GM18867 (cell line): ENCODE results near the gene RPLP1.
"Not testable (repeated sequence)": the region's sequence is repeated elsewhere in the genome, so short reads cannot be mapped to it uniquely, and the experiment has no call there.

Experiments
- ATAC-seq: cut with Tn5 transposase; IDR thresholded peaks from one replicate; pipeline ENCODE4 v1.9.1; 2021; ENCODE audit warnings: mild to moderate bottlenecking, moderate library complexity; ENCODE audit not compliant: unreplicated experiment

RPLP1 gene

DNA sequence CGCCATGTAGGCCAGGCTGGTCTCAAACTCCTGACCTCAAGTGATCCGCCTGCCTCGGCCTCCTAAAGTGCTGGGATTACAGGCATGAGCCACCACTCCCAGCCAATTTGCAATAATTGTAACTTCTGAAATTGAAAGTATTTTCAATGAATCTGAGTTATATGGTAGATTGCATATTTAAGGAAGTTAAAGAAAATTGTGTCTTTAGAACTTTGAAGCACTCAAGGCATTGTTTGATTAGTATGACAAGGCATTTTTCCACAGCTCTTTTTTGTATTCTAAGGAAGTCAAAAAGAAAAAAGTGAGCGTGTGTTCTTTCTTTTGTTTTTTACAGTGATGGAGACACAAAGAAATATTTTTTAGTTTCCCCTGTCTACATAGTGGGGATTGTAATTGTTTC lies 15.7 kb upstream of the RPLP1 start:
- ATAC-seq: no peak

- no peak for ATAC-seq
Observed at GRCh38 chr15:69439623-69440022, 13.0 kb upstream of the RPLP1 start.

DNA sequence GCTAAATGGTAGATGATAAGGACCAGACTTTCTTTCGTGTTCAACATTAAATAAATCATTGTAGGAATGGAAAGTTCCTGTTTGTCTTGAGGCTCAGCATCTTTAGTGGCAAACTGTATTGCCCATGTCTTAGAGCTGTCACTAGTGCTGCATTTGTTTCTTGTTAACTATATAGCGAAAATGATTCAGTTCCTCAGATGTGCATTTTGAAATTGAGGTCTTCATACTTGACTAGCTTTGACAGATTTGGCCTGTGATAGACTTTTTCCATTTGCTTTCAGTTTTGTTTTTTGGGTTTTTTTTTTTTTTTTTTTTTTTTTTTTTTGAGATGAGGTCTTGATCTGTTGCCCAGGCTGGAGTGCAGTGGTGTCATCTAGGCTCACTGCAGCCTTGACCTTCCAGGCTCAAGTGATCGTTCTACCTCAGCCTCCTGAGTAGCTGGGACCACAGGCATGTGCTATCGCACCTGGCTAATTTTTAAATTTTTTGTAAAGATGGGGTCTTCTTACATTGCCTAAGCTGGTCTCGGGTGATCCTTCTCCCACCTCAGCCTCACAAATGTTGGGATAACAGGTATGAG lies 9.5 kb upstream of the RPLP1 start:
- ATAC-seq: peak; percentile 59

DNA sequence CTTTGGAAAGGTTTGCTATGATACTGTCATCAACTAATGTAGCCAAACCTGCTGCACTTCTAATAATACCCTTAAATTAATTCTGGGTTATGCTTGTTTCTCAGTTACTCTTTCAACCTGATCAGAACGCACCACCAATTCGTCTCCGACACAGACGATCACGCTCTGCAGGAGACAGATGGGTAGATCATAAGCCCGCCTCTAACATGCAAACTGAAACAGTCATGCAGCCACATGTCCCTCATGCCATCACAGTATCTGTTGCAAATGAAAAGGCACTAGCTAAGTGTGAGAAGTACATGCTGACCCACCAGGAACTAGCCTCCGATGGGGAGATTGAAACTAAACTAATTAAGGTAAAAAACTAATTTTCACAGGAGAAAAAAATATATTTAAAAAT lies 7.9 kb upstream of the RPLP1 start:
- ATAC-seq: peak; percentile 78

- ATAC-seq: no peak
Observed at GRCh38 chr15:69446953-69447352, 5.7 kb upstream of the RPLP1 start.

DNA sequence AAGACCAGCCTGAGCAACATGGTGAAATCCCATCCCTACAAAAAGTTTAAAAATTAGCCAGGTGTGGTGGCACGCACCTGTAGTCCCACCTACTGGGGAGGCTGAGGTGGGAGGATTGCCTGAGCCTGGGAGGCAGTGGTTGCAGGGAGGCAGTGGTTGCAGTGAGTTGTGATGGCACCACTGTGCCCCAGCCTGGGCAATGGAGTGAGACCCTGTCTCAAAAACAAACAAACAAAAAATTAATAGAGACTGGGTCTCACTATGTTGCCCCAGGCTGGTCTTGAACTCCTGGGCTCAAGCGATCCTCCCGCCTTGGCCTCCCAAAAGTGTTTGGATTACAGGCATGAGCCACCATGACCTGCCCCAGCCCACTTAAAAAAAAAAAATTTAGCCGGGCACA lies 2.4 kb upstream of the RPLP1 start:
- not testable (repeated sequence) for ATAC-seq

DNA sequence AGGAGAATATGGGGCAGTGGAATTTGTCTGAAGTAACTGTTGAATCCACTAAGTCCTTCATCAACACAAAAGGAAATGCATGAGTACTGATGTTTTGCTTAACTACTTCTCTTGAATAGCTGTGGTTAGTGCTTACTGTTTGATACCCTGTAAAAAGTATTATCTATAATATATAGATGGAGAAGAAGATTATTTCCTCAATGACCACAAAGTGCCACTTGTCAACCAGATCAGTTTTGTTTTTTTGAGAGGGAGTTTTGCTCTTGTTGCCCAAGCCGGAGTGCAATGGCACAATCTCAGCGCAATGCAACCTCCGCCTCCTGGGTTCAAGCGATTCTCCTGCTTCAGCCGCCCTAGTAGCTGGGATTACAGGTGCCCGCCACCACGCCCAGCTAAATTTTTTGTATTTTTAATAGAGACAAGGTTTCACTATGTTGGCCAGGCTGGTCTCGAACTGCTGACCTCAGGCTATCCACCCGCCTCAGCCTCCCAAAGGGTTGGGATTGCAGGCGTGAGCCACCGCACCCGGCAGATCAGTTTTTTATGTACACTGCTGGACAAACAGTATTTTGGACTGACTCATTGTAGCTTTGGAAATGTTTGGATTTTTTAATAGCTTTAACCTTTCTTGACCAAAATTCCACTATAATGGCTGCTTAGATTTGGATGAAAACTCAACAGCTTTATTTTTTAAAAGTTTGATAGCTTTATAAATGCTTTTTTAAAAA lies 1.5 kb upstream of the RPLP1 start:
- ATAC-seq: no peak

- ATAC-seq: peak; percentile 33
Observed at GRCh38 chr15:69451951-69452691, 497 bp upstream of the RPLP1 start.

GRCh38 chr15:69454953-69455352 lies 2.3 kb downstream of the RPLP1 start:
- no peak for ATAC-seq

DNA sequence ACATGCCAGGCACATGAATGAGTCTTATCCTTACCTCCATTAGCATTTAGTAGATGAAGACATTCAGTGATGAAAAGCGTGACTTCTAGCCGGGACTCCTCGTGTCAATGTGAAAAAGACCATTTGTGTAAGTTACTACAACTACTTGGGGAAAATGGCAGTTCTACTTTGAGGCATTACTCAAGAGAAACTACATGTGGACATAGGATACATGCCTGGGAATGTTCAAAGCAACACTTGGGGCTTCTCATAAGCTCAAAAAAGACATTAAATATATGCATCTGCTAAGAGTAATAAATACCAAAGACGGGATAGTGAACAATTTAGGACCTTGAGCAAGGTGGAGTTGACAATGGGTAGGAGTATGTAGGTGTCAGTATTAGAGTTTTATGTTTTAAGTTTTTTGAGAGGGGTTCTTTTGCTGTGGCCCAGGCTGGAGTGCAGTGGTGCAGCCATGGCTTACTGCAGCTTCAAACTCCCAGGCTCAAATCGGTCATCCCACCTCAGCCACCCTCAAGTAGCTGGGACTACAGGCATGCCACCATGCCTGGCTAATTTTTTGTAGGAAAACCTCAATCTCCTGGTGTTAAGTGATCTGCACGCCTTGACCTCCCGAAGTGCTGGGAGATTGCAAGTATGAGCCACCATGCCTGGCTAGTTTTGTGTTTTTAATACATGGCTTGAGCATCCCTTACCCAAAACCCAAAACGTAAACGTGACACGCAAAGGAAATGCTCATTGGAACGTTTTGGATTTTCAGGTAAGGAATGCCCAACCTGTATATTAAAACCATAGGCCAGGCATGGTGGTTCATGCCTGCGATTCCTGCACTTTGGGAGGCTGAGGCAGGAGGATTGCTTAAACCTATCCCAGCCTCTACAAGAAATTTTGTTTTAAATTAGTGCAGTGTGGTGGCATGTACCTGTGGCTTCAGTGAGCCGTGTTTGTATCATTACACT lies 3.9 kb downstream of the RPLP1 start:
- no peak for ATAC-seq

DNA sequence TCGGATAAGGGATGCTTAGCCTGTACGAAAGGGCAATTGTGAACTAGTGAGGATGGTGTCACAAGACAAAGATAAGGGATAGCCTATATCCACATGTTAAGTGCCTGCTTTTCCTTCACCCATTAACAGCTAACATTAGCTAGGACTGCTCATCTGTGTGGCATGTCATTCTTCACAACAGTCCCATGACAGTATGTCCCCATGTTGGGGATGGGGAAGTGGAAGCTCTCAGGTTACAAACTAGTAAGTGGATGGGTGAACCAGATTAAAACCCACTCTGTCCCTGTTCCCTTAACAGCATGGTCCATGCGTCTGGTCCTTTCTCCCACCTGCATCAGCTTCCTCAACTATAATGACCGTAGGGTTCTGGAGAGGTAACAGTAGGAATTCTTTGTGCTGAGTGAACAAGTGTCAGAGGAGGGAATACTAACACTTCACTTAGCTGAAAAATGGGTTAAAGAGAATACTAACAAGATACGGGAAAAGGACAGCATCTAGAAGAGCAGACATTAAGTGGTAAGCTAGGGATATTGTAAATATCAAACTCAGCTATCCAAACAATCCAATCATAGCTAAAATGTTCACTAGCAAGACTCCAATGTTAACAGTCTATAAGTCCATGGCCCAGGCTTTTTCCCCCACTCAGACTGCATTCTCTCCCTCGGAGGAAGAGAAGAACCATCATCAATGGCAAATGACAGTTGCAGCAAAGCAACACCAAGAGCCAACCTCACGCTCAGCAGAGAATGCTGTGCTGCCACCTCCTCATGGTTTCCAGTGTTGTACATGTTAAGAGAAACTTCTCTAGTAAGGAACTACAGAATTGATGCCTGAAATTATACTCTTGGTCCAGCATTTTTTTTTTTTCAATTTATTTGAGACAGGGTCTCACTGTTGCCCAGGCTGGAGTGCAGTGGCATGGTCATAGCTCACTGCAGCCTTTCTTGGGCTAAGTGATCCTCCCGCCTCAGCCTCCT lies 5.0 kb downstream of the RPLP1 start:
- ATAC-seq: no peak

DNA sequence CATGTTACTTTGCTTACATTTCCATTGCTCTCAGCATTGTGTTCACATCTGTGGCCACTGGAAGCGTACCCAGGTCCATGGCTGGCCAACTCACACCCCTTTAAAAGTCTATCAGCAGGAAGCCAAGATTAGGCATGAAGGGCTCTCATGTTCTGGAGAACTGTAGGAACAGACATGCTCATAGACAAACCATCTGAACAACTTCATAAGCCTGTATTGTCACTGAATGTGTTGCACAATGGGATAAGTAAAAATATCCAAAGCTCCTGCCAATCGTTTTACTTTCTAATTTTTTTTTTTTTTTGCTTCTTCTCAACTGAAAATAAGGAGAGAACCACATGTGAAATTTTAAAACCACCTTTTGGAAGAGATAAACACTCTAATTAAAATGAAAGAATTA lies 6.4 kb downstream of the RPLP1 start:
- ATAC-seq: no peak

DNA sequence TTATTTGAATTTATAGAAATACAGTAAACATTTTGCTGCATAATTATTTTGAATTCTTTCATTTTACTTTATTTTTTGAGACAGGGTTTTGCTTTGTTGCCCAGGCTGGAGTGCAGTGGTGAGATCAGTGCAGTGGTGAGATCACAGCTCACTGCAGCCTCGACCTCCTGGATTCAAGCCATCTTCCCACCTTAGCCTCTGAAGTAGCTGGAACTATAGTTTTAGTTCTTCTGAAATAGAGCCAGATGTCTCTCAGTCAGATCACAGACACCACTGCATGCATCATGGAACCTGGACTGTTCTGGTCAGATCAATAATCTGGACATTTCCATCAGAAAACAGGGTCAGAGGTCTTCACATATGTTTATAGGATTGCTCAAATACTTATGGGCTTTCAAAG lies 7.9 kb downstream of the RPLP1 start:
- ATAC-seq: no peak

DNA sequence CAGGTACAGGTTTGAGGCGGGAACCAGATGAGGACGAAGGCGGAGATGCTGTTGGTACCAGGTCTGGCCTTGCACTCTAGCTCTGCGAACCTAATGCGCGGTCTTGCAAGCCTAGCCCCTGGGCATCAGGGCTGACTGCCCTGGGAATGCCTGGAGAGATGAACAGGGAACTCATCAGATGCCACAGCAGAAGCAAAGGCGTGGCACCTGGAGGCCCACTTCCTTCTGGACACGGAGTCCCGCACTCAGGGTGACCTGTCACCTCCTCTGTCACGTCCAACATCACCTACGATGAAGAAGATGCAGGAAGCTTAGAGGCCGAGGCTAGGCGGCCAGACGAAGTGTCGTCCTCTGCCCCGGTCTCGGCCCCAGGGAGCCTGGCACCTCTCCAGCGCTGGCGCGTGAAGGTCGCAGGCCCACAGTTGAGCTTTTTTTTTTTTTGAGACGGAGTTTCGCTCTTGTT lies 9.4 kb downstream of the RPLP1 start:
- no peak for ATAC-seq

DNA sequence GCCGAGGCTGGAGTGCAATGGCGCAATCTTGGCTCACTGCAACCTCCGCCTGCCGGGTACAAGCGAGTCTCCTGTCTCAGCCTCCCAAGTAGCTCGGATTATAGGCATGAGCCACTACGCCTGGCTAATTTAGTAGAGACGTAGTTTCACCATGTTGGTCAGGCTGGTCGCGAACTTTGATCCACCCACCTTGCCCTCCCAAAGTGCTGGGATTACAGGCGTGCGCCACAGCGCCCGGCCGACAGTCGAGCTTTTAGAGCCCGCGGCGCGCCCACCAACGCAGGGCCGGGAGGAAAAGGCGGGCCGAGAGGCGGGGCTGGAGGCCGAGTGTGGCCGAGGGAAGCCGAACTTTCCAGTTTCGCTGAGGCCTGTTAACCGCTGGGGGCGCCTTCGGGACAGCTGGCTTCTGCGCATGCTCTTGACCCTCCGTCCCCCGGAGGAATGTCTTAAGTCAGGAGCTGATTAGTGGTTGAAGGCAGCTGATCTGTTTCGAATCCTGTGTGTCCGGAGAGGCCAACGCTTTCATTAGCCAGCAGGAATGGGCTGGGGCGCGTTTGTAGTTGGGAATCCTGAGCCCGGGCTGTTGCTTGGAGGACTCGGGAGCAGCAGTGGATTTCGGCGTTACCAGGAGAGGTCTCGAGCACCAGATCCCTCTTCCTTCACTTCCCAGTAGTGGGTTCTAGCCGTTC lies 10.0 kb downstream of the RPLP1 start:
- ATAC-seq: peak; percentile 78

DNA sequence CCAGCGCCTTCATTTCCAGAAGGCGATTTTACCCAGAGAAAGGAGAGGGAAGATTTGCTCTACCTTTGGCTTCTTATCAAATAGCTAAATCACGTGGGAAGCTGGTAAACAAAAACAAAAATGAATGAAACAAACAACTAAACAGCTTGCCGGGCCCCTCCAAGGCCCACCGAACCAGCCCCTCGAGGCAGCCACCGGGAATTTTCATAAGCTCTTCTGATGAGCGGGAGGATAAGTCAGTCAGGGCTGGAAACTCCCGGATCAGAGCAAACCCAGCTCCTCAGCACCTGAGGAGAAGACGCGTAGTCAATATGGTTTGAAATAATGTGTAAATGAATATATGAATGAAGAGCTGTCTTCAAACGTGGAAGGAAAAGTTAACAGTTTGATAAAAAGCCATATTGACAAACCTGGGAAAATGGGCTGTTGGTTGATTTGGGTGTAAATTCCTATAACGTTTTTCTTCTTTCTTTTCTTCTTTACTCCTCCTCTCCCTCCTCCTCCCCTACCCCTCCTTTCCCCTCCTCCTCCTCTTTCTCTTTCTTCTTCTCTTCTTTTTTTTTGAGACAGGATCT lies 10.7 kb downstream of the RPLP1 start:
- ATAC-seq: no peak

- no peak for ATAC-seq
Observed at GRCh38 chr15:69465253-69465652, 12.6 kb downstream of the RPLP1 start.

GRCh38 chr15:69466733-69467132 lies 14.1 kb downstream of the RPLP1 start:
- ATAC-seq: no peak

- no peak for ATAC-seq
Observed at GRCh38 chr15:69467636-69468035, 15.0 kb downstream of the RPLP1 start.
